Measurements from ENCODE around the gene YIPF6.
"Not testable (repeated sequence)": the region's sequence is repeated elsewhere in the genome, so short reads cannot be mapped to it uniquely, and the experiment has no call there.

YIPF6 gene

GRCh38 chrX:68508799-68509198 is 9.9 kb downstream of the YIPF6 start:
- no peak for DNase-seq

- DNase-seq: peak; percentile 9 to 31
These were observed 12.4 kb downstream of the YIPF6 start for GRCh38 chrX:68511255-68511654.

GRCh38 chrX:68524680-68525079 is 25.8 kb downstream of the YIPF6 start:
- DNase-seq: not testable (repeated sequence)

- DNase-seq: no peak
These were observed 34.1 kb downstream of the YIPF6 start for GRCh38 chrX:68532831-68533533.

- DNase-seq: peak; percentile 0 to 12
These were observed 34.8 kb downstream of the YIPF6 start for GRCh38 chrX:68533656-68534055.

GRCh38 chrX:68534691-68535090 is 35.8 kb downstream of the YIPF6 start:
- no peak for DNase-seq

GRCh38 chrX:68536429-68536828 is 37.6 kb downstream of the YIPF6 start:
- DNase-seq: no peak

GRCh38 chrX:68536884-68537283 is 38.0 kb downstream of the YIPF6 start:
- DNase-seq: no peak

- no peak for DNase-seq
These were observed 51.3 kb downstream of the YIPF6 start for GRCh38 chrX:68550193-68550592.

GRCh38 chrX:68556036-68556435 is 57.2 kb downstream of the YIPF6 start:
- no peak for DNase-seq

GRCh38 chrX:68557126-68557525 is 58.3 kb downstream of the YIPF6 start:
- DNase-seq: not testable (repeated sequence)

- not testable (repeated sequence) for DNase-seq
These were observed 61.1 kb downstream of the YIPF6 start for GRCh38 chrX:68559905-68560304.

GRCh38 chrX:68568136-68568535 is 69.3 kb downstream of the YIPF6 start:
- no peak for DNase-seq

GRCh38 chrX:68570598-68570997 is 71.7 kb downstream of the YIPF6 start:
- no peak for DNase-seq

GRCh38 chrX:68571292-68571609 is 72.4 kb downstream of the YIPF6 start:
- no peak for DNase-seq

- no peak for DNase-seq
These were observed 72.9 kb downstream of the YIPF6 start for GRCh38 chrX:68571610-68572311.

GRCh38 chrX:68574240-68574639 is 75.4 kb downstream of the YIPF6 start:
- DNase-seq: no peak

- no peak for DNase-seq
These were observed 81.0 kb downstream of the YIPF6 start for GRCh38 chrX:68579810-68580209.

- DNase-seq: no peak
These were observed 85.4 kb downstream of the YIPF6 start for GRCh38 chrX:68584221-68584620.
